ENCODE results near the gene CLEC4M.

- TF ChIP-seq, protein P1, sequence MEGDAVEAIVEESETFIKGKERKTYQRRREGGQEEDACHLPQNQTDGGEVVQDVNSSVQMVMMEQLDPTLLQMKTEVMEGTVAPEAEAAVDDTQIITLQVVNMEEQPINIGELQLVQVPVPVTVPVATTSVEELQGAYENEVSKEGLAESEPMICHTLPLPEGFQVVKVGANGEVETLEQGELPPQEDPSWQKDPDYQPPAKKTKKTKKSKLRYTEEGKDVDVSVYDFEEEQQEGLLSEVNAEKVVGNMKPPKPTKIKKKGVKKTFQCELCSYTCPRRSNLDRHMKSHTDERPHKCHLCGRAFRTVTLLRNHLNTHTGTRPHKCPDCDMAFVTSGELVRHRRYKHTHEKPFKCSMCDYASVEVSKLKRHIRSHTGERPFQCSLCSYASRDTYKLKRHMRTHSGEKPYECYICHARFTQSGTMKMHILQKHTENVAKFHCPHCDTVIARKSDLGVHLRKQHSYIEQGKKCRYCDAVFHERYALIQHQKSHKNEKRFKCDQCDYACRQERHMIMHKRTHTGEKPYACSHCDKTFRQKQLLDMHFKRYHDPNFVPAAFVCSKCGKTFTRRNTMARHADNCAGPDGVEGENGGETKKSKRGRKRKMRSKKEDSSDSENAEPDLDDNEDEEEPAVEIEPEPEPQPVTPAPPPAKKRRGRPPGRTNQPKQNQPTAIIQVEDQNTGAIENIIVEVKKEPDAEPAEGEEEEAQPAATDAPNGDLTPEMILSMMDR (conservative IDR thresholded peaks at IDR 0.05), result no peak
- TF ChIP-seq ZFX (IDR thresholded peaks at IDR 0.05), result no peak
These were observed 31.0 kb upstream of the CLEC4M start, which contains the start of gene CLEC4G for GRCh38 chr19:7732045-7732444.

All from C4-2B (cell line).